HepG2 (cell line): Measurements from ENCODE around the gene GRK5. TPM values are rescaled to one million over a fixed set of nuclear protein-coding genes. Genes with fewer than 3 reads are reported as not detected.
A peak's percentile ranks its signal among the peaks of the same experiment; 100 is the strongest.

ENCODE experiments used
- ARNT2 ChIP-seq: sonication (generic); formaldehyde crosslinking; IDR thresholded peaks from 2 replicates; pipeline ENCODE4 v1.8.0; 2022; ENCODE audit warnings: mild to moderate bottlenecking, low read depth, missing genetic modification reagents, moderate library complexity
- FIP1L1 ChIP-seq: fragments of 200-400 bp; formaldehyde crosslinking; IDR thresholded peaks from 2 replicates; pipeline ENCODE4 v1.6.1; 2018; ENCODE audit warnings: low read depth, mild to moderate bottlenecking, low read length, moderate library complexity, borderline replicate concordance; ENCODE audit not compliant: insufficient read depth
- ZFP82 ChIP-seq: sonication (generic); formaldehyde crosslinking; IDR thresholded peaks from 2 replicates; pipeline ENCODE4 v1.5.1; 2020; ENCODE audit warnings: mild to moderate bottlenecking, missing genetic modification reagents, borderline replicate concordance
- ZNF549 ChIP-seq: sonication (generic); formaldehyde crosslinking; IDR thresholded peaks from 2 replicates; pipeline ENCODE4 v1.5.0; 2020; ENCODE audit warnings: missing genetic modification reagents
- polyA plus RNA-seq, 8 experiments: library from polyadenylated mRNA; depleted of rRNA in 3 of 8; stranded (reverse) in 7 of 8; unstranded in 1 of 8; fragments of >200 nt; fragmentation: Illumina TruSeq in 4 of 8; extraction: Trizol in 4 of 8; gene quantifications; 2 replicates each; pipeline versions ENCODE4 v1.2.1 to v1.2.3, GENCODE V29; 2011 to 2016; ENCODE audit warnings: low read depth in 4 of 8, missing spikeins in 1 of 8, mixed read lengths in 1 of 8; ENCODE audit not compliant: insufficient read depth in 1 of 8
- total RNA-seq, 5 experiments: library from RNA; depleted of rRNA; stranded (reverse); fragments of >200 nt; fragmentation: Illumina TruSeq; extraction: Trizol; gene quantifications; 2 replicates each; pipeline ENCODE4 v1.2.3, GENCODE V29; 2016; ENCODE audit warnings: low read depth in 1 of 5
- TF ChIP-seq, protein P1 (sequence below): sonication (generic); formaldehyde crosslinking; IDR thresholded peaks from 2 replicates; pipeline ENCODE4 v1.5.1; 2020; ENCODE audit warnings: mild to moderate bottlenecking, missing genetic modification reagents, moderate library complexity
- TF ChIP-seq, protein P2 (sequence below): sonication (generic); formaldehyde crosslinking; IDR thresholded peaks from 2 replicates; pipeline ENCODE4 v1.4.0; 2020; ENCODE audit warnings: low read depth, missing genetic modification reagents
- TF ChIP-seq, protein P3 (sequence below): sonication (generic); formaldehyde crosslinking; conservative IDR thresholded peaks from 2 replicates; pipeline ENCODE4 v1.8.1; 2023; ENCODE audit warnings: missing genetic modification reagents
- TF ChIP-seq, protein P4 (sequence below): sonication (generic); formaldehyde crosslinking; IDR thresholded peaks from 2 replicates; pipeline ENCODE4 v1.4.0; 2020; ENCODE audit warnings: missing genetic modification reagents
- TF ChIP-seq, protein P5 (sequence below): sonication (generic); formaldehyde crosslinking; IDR thresholded peaks from 2 replicates; pipeline ENCODE4 v1.8.1; 2023; ENCODE audit warnings: mild to moderate bottlenecking, inconsistent platforms, moderate library complexity, missing genetic modification reagents, borderline replicate concordance
- TF ChIP-seq, protein P6 (sequence below), 2 experiments: sonication (generic) in 1 of 2; formaldehyde crosslinking in 1 of 2; IDR thresholded peaks; 2 replicates each; pipeline versions ENCODE4 v1.5.1 to v1.6.1; 2011 to 2020; ENCODE audit warnings: borderline replicate concordance in 1 of 2, low read depth in 1 of 2, low read length in 1 of 2, mild to moderate bottlenecking in 1 of 2, missing genetic modification reagents in 1 of 2, moderate library complexity in 1 of 2

GRK5 gene
- total and polyA plus RNA-seq, 2 of the 13 experiments (the other 11 are each of a cell fraction or from before 2014, with no cell fraction given) = 10.4 to 12.6 TPM

DNA sequence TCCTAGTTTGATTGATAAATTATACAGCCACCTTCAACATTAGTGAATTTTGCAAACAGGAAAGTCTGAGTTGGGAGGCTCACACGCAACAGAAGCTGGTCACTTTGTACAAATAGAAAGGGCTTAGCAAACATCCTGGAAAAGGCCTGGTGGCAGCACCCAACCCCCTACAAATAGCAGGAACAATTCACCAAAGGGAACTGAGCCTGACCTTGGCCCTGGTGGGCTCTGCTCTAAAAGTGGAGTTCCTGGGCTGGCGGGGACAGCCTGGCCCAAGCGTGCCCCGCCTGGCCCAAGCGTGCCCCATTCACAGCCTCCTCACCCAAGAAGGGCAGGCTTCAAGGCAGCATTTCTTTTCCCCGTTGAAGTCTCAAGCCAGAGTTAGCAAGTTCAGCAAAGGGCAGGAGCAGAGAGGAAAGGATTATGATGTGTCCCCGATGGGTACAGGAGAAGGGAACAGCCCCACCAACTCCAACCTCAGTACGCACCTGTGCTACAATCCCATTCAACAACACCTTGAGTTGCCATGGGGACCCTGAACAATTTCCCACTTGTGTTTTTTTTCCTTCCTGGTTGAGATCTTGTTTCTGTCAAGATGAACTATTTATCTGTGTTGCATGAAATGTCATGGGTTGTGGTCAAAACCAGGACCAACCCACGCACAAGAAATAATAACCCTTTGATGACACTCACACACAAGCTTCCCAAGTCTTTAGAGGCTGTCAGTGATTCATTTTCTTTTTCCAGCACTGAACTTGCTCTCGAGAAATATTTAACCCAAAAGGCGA, 291.7 kb downstream of the GRK5 start (continued):
- TF ChIP-seq, protein P1, sequence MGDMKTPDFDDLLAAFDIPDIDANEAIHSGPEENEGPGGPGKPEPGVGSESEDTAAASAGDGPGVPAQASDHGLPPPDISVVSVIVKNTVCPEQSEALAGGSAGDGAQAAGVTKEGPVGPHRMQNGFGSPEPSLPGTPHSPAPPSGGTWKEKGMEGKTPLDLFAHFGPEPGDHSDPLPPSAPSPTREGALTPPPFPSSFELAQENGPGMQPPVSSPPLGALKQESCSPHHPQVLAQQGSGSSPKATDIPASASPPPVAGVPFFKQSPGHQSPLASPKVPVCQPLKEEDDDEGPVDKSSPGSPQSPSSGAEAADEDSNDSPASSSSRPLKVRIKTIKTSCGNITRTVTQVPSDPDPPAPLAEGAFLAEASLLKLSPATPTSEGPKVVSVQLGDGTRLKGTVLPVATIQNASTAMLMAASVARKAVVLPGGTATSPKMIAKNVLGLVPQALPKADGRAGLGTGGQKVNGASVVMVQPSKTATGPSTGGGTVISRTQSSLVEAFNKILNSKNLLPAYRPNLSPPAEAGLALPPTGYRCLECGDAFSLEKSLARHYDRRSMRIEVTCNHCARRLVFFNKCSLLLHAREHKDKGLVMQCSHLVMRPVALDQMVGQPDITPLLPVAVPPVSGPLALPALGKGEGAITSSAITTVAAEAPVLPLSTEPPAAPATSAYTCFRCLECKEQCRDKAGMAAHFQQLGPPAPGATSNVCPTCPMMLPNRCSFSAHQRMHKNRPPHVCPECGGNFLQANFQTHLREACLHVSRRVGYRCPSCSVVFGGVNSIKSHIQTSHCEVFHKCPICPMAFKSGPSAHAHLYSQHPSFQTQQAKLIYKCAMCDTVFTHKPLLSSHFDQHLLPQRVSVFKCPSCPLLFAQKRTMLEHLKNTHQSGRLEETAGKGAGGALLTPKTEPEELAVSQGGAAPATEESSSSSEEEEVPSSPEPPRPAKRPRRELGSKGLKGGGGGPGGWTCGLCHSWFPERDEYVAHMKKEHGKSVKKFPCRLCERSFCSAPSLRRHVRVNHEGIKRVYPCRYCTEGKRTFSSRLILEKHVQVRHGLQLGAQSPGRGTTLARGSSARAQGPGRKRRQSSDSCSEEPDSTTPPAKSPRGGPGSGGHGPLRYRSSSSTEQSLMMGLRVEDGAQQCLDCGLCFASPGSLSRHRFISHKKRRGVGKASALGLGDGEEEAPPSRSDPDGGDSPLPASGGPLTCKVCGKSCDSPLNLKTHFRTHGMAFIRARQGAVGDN (CRISPR knock-in tag) = peak; percentile 90
- TF ChIP-seq, protein P2, sequence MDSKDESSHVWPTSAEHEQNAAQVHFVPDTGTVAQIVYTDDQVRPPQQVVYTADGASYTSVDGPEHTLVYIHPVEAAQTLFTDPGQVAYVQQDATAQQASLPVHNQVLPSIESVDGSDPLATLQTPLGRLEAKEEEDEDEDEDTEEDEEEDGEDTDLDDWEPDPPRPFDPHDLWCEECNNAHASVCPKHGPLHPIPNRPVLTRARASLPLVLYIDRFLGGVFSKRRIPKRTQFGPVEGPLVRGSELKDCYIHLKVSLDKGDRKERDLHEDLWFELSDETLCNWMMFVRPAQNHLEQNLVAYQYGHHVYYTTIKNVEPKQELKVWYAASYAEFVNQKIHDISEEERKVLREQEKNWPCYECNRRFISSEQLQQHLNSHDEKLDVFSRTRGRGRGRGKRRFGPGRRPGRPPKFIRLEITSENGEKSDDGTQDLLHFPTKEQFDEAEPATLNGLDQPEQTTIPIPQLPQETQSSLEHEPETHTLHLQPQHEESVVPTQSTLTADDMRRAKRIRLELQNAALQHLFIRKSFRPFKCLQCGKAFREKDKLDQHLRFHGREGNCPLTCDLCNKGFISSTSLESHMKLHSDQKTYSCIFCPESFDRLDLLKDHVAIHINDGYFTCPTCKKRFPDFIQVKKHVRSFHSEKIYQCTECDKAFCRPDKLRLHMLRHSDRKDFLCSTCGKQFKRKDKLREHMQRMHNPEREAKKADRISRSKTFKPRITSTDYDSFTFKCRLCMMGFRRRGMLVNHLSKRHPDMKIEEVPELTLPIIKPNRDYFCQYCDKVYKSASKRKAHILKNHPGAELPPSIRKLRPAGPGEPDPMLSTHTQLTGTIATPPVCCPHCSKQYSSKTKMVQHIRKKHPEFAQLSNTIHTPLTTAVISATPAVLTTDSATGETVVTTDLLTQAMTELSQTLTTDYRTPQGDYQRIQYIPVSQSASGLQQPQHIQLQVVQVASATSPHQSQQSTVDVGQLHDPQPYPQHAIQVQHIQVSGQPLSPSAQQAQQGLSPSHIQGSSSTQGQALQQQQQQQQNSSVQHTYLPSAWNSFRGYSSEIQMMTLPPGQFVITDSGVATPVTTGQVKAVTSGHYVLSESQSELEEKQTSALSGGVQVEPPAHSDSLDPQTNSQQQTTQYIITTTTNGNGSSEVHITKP = peak; percentile 59; the same call in 1 of the 2 replicates
- TF ChIP-seq, protein P3, sequence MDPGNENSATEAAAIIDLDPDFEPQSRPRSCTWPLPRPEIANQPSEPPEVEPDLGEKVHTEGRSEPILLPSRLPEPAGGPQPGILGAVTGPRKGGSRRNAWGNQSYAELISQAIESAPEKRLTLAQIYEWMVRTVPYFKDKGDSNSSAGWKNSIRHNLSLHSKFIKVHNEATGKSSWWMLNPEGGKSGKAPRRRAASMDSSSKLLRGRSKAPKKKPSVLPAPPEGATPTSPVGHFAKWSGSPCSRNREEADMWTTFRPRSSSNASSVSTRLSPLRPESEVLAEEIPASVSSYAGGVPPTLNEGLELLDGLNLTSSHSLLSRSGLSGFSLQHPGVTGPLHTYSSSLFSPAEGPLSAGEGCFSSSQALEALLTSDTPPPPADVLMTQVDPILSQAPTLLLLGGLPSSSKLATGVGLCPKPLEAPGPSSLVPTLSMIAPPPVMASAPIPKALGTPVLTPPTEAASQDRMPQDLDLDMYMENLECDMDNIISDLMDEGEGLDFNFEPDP = no peak
- TF ChIP-seq FIP1L1 (no peak), ZFP82 (peak; percentile 52; the same call in 1 of the 2 replicates), ZNF549 (CRISPR knock-in tag) (no peak), ARNT2 (CRISPR knock-in tag) (peak; percentile 46; the same call in 1 of the 2 replicates)
- TF ChIP-seq, protein P4, sequence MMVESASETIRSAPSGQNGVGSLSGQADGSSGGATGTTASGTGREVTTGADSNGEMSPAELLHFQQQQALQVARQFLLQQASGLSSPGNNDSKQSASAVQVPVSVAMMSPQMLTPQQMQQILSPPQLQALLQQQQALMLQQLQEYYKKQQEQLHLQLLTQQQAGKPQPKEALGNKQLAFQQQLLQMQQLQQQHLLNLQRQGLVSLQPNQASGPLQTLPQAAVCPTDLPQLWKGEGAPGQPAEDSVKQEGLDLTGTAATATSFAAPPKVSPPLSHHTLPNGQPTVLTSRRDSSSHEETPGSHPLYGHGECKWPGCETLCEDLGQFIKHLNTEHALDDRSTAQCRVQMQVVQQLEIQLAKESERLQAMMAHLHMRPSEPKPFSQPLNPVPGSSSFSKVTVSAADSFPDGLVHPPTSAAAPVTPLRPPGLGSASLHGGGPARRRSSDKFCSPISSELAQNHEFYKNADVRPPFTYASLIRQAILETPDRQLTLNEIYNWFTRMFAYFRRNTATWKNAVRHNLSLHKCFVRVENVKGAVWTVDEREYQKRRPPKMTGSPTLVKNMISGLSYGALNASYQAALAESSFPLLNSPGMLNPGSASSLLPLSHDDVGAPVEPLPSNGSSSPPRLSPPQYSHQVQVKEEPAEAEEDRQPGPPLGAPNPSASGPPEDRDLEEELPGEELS = peak; percentile 80
- TF ChIP-seq, protein P5, sequence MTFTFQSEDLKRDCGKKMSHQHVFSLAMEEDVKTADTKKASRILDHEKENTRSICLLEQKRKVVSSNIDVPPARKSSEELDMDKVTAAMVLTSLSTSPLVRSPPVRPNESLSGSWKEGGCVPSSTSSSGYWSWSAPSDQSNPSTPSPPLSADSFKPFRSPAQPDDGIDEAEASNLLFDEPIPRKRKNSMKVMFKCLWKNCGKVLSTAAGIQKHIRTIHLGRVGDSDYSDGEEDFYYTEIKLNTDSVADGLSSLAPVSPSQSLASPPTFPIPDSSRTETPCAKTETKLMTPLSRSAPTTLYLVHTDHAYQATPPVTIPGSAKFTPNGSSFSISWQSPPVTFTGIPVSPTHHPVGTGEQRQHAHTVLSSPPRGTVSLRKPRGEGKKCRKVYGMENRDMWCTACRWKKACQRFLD (CRISPR knock-in tag) = no peak
- TF ChIP-seq, protein P6, sequence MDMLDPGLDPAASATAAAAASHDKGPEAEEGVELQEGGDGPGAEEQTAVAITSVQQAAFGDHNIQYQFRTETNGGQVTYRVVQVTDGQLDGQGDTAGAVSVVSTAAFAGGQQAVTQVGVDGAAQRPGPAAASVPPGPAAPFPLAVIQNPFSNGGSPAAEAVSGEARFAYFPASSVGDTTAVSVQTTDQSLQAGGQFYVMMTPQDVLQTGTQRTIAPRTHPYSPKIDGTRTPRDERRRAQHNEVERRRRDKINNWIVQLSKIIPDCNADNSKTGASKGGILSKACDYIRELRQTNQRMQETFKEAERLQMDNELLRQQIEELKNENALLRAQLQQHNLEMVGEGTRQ (IDR thresholded peaks at IDR 0.05; ENCODE audit: low read depth, low read length) = no peak
- TF ChIP-seq, protein P6 (CRISPR knock-in tag; IDR thresholded peaks at IDR 0.05; ENCODE audit: borderline replicate concordance) = no peak
